Naive B cell (primary cell): ENCODE data around the gene KRTAP4-16. TPM values are rescaled to one million over a fixed set of nuclear protein-coding genes. Genes with fewer than 3 reads are reported as not detected.
"Not testable (repeated sequence)": the region's sequence is repeated elsewhere in the genome, so short reads cannot be mapped to it uniquely, and the experiment has no call there.

Source experiments
- ATAC-seq, 2 donors: fragments of 150-1000 bp; cut with Tn5 transposase; 2 replicates each; pipeline ENCODE4 v1.10.0; 2021; ENCODE audit warnings: low read depth in 2 of 2, mild to moderate bottlenecking in 2 of 2, moderate library complexity in 2 of 2
- DNase-seq: peaks from one replicate; pipeline ENCODE4 v3.0.0; 2022
- H3K27ac Mint-ChIP-seq, 6 donors: one replicate each; pipeline ENCODE4 v1.8.0; 2020 to 2022; ENCODE audit warnings: mild to moderate bottlenecking in 6 of 6, mixed read lengths in 6 of 6, moderate library complexity in 5 of 6, inconsistent platforms in 2 of 6
- H3K27me3 Mint-ChIP-seq, 3 donors: one replicate each; pipeline ENCODE4 v1.8.0; 2021 to 2022; ENCODE audit warnings: mixed read lengths in 3 of 3, mild to moderate bottlenecking in 1 of 3
- H3K36me3 Mint-ChIP-seq, 2 donors: one replicate each; pipeline ENCODE4 v1.8.0; 2020 to 2022; ENCODE audit warnings: mixed read lengths in 2 of 2, inconsistent platforms in 1 of 2, mild to moderate bottlenecking in 1 of 2
- H3K4me1 Mint-ChIP-seq, 3 donors: one replicate each; pipeline ENCODE4 v1.8.0; 2020 to 2022; ENCODE audit warnings: mixed read lengths in 3 of 3, inconsistent platforms in 1 of 3, mild to moderate bottlenecking in 1 of 3, moderate library complexity in 1 of 3
- H3K4me3 Mint-ChIP-seq, 8 donors: one replicate each; pipeline ENCODE4 v1.8.0; 2020 to 2022; ENCODE audit warnings: mild to moderate bottlenecking in 8 of 8, mixed read lengths in 8 of 8, moderate library complexity in 8 of 8, inconsistent platforms in 2 of 8
- H3K9me3 Mint-ChIP-seq, 7 donors: one replicate each; pipeline ENCODE4 v1.8.0; 2020 to 2022; ENCODE audit warnings: mixed read lengths in 7 of 7, mild to moderate bottlenecking in 5 of 7, inconsistent platforms in 2 of 7, moderate library complexity in 1 of 7
- polyA plus RNA-seq, 6 donors: library from polyadenylated mRNA; unstranded; fragments of 300-500 nt; fragmentation: Illumina TruSeq; gene quantifications; one replicate each; pipeline ENCODE4 v1.2.3, GENCODE V29; 2021; ENCODE audit warnings: low read depth in 6 of 6

The KRTAP4-16 gene
- polyA plus RNA-seq, 6 donors from 2014 or later: not detected

DNA sequence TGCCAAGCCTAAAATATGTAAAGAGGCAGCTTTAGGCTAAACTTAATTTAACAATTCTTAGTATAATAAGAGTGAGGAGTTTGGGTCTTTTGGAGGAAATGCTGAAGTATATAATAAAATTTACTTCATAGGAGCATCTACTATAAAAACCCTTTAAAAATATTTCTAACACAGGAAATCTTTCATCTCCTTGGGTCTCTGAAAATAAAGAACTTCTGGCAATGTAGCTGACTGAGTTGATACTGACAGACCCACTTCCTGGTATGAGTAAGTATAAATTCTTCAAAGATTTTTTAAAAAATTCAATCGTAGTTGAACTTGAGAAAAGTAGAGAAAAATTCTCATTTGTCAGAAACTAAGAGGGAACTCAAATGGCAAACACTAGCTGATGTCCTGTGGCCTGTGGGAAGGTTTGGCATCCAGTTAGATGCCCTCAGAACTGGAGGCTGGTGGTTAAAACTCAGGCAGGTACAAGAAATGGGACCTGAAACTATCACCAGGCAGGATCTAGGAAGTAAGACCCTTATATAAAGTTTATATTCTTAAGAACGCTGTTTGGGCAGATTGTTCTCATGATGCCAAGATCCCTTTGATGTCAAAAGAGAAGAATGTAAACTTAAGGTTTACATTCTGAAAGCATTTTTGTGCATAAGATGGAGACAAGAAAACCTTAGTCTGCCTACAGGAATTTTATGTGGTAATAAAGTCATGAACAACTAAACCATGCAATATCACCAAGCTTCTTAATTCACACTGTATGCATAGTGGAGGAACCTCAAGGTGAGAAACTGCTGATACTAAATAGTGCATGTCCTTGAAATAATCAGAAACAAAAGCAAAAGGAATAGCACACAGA lies 32.1 kb upstream of the KRTAP4-16 start:
- peaks cover 5 to 24% of the 10 kb centered on the region in 2 donors for H3K36me3 Mint-ChIP-seq
- H3K27me3 Mint-ChIP-seq: no peaks in the 10 kb centered on the region
- peaks cover 2 to 24% (median 12%) of the 10 kb centered on the region in 7 donors for H3K9me3 Mint-ChIP-seq
- peaks cover 28 to 40% (median 29%) of the 10 kb centered on the region in 3 donors for H3K4me1 Mint-ChIP-seq
- ATAC-seq: peak; percentile 48 to 50
- DNase-seq: no peak
- peak overlapping the region; percentile 20 to 94 (median 88) for H3K27ac Mint-ChIP-seq
- H3K4me3 Mint-ChIP-seq: peak overlapping the region in 5 of 8 donors; percentile 47 to 84 (median 68)

DNA sequence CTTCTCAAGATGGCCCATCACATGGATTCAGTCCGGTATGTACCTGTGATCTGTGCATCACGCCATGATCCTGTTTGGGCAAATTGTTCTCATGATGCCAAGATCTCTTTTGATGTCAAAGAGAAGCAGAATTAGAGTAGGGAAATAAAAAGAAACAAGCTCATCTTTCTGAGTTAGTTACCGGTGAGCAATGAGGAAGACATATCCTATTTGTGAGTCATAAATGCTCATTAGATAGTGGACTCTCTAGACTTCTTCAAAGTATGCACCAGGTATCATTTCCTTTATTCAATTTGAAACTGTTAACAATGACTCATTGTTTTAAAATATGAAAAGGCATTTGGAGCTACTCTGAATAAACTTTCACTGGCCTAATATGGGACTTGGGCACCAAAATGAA lies 30.0 kb upstream of the KRTAP4-16 start:
- Mint-ChIP-seq H3K4me3 (peak overlapping the region in 2 of 8 donors; percentile 21 to 61), H3K36me3 (peaks cover 2 to 4% of the 10 kb centered on the region in 2 donors), H3K27me3 (no peaks in the 10 kb centered on the region), H3K27ac (peak overlapping the region in 5 of 6 donors; percentile 7 to 82 (median 63)), H3K9me3 (peaks cover 0 to 7% (median 6%) of the 10 kb centered on the region in 7 donors), H3K4me1 (peaks cover 36 to 48% (median 40%) of the 10 kb centered on the region in 3 donors)
- DNase-seq: no peak
- ATAC-seq: peak; percentile 46 to 60

DNA sequence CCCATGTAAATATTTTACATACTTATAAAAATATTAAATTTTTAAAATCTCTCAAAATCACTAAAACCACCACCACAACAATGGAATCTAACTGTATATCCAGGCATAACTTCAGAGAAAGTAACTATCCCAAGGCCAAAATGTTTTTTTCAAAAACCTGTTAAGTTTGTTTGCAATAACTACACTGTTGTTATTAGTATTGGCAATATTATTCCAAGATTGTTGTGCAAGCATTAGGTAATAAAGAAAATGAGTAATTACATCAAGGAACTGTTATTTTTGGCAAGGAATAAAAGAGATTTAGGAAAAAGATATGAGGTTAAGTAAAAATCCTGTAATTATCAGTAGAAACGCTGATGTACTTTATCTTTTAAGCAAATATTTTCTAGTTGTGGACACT lies 25.4 kb upstream of the KRTAP4-16 start:
- H3K9me3 Mint-ChIP-seq: peaks cover 0 to 11% (median 7%) of the 10 kb centered on the region in 7 donors
- H3K27ac Mint-ChIP-seq: peak overlapping the region in 1 of 6 donors; percentile 79
- ATAC-seq (no peak), DNase-seq (no peak)
- H3K4me1 Mint-ChIP-seq: peaks cover 56 to 62% (median 58%) of the 10 kb centered on the region in 3 donors
- H3K36me3 Mint-ChIP-seq: peaks cover 0 to 8% of the 10 kb centered on the region in 2 donors
- H3K27me3 Mint-ChIP-seq: no peaks in the 10 kb centered on the region
- no peak overlapping the region for H3K4me3 Mint-ChIP-seq

DNA sequence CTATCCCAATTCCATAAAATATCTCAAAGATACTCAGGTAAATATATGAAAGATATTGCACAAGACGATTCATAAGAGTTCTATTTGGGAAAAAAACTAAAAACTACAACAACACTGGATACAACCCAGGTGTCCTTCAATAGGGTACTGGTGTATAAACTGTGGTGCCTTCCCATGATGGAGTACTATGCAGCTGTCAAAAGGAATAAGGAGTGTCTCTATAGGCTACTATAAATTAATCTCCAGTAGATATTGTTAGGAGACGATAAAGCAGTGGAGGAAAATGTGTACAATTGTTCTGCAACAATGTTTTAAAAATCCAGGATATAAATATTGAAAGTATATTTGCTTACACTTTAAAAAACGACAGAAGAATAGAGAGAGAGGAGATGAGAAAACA lies 24.4 kb upstream of the KRTAP4-16 start:
- Mint-ChIP-seq H3K27me3 (no peaks in the 10 kb centered on the region), H3K4me1 (peaks cover 48 to 63% (median 52%) of the 10 kb centered on the region in 3 donors), H3K4me3 (peak overlapping the region in 2 of 8 donors; percentile 16 to 39), H3K36me3 (peaks cover 0 to 8% of the 10 kb centered on the region in 2 donors), H3K27ac (peak overlapping the region in 3 of 6 donors; percentile 39 to 64 (median 59)), H3K9me3 (peaks cover 0 to 14% (median 8%) of the 10 kb centered on the region in 7 donors)
- ATAC-seq (no peak), DNase-seq (no peak)

DNA sequence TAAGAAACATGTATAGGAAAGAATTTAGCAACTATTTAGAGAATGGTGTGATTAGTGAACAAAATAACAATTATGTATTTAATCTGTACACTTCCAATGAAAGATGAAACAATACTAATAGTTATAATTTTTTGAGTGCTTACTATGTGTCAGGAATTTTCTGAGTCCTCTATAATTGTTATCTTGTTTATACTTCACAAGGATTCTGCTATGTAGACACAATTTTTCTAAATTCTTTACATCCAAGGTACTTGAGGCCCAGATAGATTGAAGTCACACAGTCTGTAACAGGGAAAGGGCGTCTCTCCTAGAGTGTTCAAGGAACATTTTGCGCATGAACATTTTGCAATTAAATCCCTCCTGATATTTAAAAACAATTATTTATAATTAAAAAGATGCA lies 23.1 kb upstream of the KRTAP4-16 start:
- Mint-ChIP-seq H3K27ac (peak overlapping the region in 3 of 6 donors; percentile 35 to 65 (median 52)), H3K4me3 (peak overlapping the region in 4 of 8 donors; percentile 12 to 87 (median 80))

GRCh38 chr17:41123991-41124371 lies 22.0 kb upstream of the KRTAP4-16 start, which contains the start of gene KRTAP4-12:
Gene KRTAP4-12 (minus strand): TSS chr17:41124182. CDS start chr17:41124122, 60 bp downstream.
- H3K4me3 Mint-ChIP-seq: peak within 1 kb of the TSS in 7 of 8 donors; percentile 71 to 87 (median 86)
- H3K4me1 Mint-ChIP-seq: peaks cover 48 to 70% (median 54%) of the 10 kb centered on the region in 3 donors
- DNase-seq, ATAC-seq, H3K27me3 Mint-ChIP-seq: not testable (repeated sequence)
- peaks cover 0 to 24% (median 8%) of the 10 kb centered on the region in 7 donors for H3K9me3 Mint-ChIP-seq
- H3K27ac Mint-ChIP-seq: peak within 1 kb of the TSS; percentile 22 to 97 (median 57)
- H3K36me3 Mint-ChIP-seq: peaks cover 0 to 18% of the 10 kb centered on the region in 2 donors

More for the DNA sequence above, 23.1 kb upstream of the KRTAP4-16 start:
- H3K4me1 Mint-ChIP-seq: peaks cover 51 to 66% (median 53%) of the 10 kb centered on the region in 3 donors
- H3K27me3 Mint-ChIP-seq: no peaks in the 10 kb centered on the region
- ATAC-seq: no peak
- DNase-seq: no peak
- peaks cover 0 to 15% of the 10 kb centered on the region in 2 donors for H3K36me3 Mint-ChIP-seq
- peaks cover 0 to 20% (median 10%) of the 10 kb centered on the region in 7 donors for H3K9me3 Mint-ChIP-seq

GRCh38 chr17:41123292-41123990 lies 21.4 kb upstream of the KRTAP4-16 start:
- Mint-ChIP-seq H3K4me1 (peaks cover 47 to 71% (median 53%) of the 10 kb centered on the region in 3 donors), H3K36me3 (peaks cover 0 to 18% of the 10 kb centered on the region in 2 donors), H3K4me3 (peak overlapping the region in 7 of 8 donors; percentile 39 to 87 (median 86)), H3K27ac (peak overlapping the region; percentile 0 to 97 (median 38)), H3K9me3 (peaks cover 0 to 24% (median 6%) of the 10 kb centered on the region in 7 donors)
- not testable (repeated sequence) for ATAC-seq, H3K27me3 Mint-ChIP-seq, DNase-seq

GRCh38 chr17:41121742-41122141 lies 19.7 kb upstream of the KRTAP4-16 start:
- DNase-seq (no peak), ATAC-seq (no peak)
- Mint-ChIP-seq H3K9me3 (peaks cover 1 to 24% (median 6%) of the 10 kb centered on the region in 7 donors), H3K27ac (peak overlapping the region in 5 of 6 donors; percentile 23 to 97 (median 41)), H3K4me1 (peaks cover 55 to 86% (median 64%) of the 10 kb centered on the region in 3 donors), H3K27me3 (no peaks in the 10 kb centered on the region), H3K4me3 (peak overlapping the region in 1 of 8 donors; percentile 29), H3K36me3 (peaks cover 0 to 26% of the 10 kb centered on the region in 2 donors)

DNA sequence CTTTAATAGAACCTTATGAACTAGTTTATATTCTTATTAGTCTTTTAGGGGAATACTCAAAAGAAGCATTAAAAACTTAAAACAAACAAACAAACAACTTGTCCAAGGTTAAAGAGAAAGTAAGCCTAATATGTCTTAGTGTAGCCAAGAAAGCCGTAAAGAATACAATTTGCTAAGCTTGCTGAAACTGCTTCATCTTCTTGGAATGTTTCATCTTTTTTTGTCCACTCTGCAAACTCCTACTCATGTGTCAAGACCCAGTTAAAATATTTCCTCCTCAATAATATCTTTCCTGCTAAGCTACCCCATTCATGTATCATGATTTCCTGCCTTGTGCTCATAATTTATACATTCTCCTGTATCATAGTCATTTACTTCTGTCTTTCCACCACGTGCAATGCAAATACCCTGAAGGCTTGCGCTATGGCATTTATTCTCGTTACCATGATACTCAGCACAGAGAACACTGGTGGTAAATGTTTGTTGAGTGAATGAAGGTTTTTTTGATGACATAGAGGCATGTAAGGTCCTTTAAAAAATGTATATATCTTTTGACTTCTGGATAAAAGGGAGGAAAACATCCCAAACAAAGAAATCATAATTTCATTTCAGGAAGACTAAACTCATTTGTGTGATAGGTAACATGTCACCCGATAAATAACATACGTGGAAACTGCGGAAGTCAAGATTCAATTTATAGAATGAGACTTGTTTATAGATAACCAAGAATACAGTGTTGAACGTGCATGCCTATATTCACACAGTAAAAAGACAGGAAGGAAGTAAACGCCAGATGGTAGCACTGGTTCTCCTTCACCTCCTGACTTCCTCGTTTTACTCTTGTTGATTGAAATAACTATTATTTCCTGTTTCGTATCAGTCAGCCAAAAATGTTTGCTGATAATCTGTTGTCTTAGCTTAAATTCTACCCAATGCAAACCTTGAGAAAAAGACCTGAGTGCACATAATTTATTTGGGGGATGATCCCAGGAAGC lies 18.0 kb upstream of the KRTAP4-16 start:
- peaks cover 0 to 34% of the 10 kb centered on the region in 2 donors for H3K36me3 Mint-ChIP-seq
- peak overlapping the region; percentile 97 to 100 (median 98) for H3K27ac Mint-ChIP-seq
- not testable (repeated sequence) for H3K27me3 Mint-ChIP-seq
- H3K4me3 Mint-ChIP-seq: peak overlapping the region in 7 of 8 donors; percentile 32 to 88 (median 78)
- H3K4me1 Mint-ChIP-seq: peaks cover 68 to 93% (median 80%) of the 10 kb centered on the region in 3 donors
- ATAC-seq (peak; percentile 76 to 83), DNase-seq (peak; percentile 75)
- H3K9me3 Mint-ChIP-seq: peaks cover 0 to 24% (median 3%) of the 10 kb centered on the region in 7 donors

- Mint-ChIP-seq H3K4me1 (peaks cover 59 to 95% (median 73%) of the 10 kb centered on the region in 3 donors), H3K4me3 (peak overlapping the region in 4 of 8 donors; percentile 43 to 69 (median 52)), H3K27ac (peak overlapping the region; percentile 57 to 95 (median 87)), H3K36me3 (peaks cover 3 to 34% of the 10 kb centered on the region in 2 donors), H3K9me3 (peaks cover 0 to 19% (median 3%) of the 10 kb centered on the region in 7 donors), H3K27me3 (no peaks in the 10 kb centered on the region)
- no peak for ATAC-seq
- no peak for DNase-seq
Measured at GRCh38 chr17:41118721-41119120, 16.7 kb upstream of the KRTAP4-16 start.

GRCh38 chr17:41117846-41118386 lies 15.9 kb upstream of the KRTAP4-16 start, which contains the start of gene KRTAP4-11:
Gene KRTAP4-11 (minus strand): TSS chr17:41118373. CDS start chr17:41118315, 58 bp downstream.
- Mint-ChIP-seq H3K9me3 (peaks cover 0 to 22% (median 4%) of the 10 kb centered on the region in 7 donors), H3K4me1 (peaks cover 53 to 92% (median 65%) of the 10 kb centered on the region in 3 donors), H3K36me3 (peaks cover 10 to 27% of the 10 kb centered on the region in 2 donors), H3K4me3 (peak within 1 kb of the TSS in 6 of 8 donors; percentile 36 to 87 (median 74)), H3K27ac (peak within 1 kb of the TSS; percentile 91 to 100 (median 98))
- H3K27me3 Mint-ChIP-seq, DNase-seq, ATAC-seq: not testable (repeated sequence)
